Measurements from ENCODE around the gene HBA1.
"Not testable (repeated sequence)": the region's sequence is repeated elsewhere in the genome, so short reads cannot be mapped to it uniquely, and the experiment has no call there.

Gene HBA1

DNA sequence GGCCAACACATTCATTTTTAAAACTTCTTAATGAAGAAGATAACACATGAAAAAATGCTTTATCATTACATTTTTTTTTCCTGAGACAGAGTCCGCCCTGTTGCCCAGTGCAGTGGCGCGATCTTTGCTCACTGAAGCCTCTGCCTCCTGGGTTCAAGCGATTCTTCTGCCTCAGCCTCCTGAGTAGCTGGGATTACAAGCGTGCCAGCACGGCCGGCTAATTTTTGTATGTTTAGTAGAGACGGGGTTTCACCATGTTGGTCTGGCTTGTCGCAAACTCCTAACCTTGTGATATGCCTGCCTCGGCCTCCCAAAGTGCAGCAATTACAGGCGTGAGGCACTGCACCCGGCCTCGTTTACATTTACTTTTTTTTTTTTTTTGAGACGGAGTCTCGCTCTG, 17.0 kb downstream of the HBA1 start:
- in situ Hi-C loops (cut with HindIII; ENCODE audit: low sequenced_read_pairs) = no loop called here

DNA sequence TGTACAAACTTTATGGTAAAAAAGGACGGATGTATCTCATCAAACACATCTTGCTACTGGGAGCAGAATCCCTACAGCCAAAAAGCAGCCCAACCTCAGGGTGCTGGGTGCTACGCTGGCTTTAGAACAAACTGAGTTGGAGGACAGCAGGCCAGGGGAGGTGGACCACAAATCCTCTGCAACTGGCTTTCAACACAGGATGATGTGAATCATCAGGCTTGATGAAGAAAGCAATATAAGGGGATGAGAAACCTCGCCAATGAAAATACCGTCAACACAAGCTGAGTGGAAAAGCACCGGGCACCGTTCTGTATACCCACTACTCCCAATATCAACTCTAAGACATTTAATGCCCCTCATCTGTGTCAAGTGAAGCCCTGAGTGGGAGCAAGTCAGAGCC, 18.0 kb downstream of the HBA1 start:
- in situ Hi-C loops (cut with HindIII; ENCODE audit: low sequenced_read_pairs) = no loop called here

DNA sequence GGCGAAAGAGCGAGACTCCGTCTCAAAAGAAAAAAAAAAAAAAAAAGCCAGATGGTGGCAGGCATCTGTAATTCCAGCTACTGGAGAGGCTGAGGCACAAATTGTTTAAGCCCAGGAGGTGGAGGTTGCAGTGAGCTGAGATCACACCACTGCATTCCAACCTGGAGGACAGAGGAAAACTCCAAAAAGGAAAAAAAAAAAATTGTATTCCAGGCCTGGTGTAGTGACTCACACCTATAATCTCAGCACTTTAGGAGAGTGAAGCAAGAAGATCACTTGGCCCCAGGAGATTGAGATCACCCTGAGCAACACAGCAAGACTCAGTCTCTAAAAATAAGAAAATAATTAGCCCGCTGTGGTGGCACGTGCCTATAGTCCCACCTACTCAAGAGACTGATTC, 23.9 kb downstream of the HBA1 start:
- in situ Hi-C loops (cut with HindIII; ENCODE audit: low sequenced_read_pairs) = no loop called here

DNA sequence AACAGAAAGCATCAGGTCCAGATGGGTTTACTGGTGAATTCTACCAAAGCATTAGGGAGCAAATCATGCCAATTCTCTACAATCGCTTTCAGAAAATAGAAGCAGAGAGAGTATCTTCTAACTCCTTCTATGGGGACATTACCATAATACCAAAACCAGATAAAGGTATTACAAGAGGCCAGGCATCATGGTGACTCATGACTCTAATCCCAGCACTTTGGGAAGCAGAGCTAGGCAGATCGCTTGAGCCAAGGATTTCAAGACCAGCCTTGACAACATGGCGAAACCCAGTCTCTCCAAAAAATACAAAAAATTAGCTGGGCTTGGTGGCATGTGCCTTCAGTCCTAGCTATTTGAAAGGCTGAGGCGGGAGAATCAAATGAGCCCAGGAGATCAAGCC, 26.8 kb downstream of the HBA1 start:
- in situ Hi-C loops (cut with HindIII; ENCODE audit: low sequenced_read_pairs) = no loop called here

DNA sequence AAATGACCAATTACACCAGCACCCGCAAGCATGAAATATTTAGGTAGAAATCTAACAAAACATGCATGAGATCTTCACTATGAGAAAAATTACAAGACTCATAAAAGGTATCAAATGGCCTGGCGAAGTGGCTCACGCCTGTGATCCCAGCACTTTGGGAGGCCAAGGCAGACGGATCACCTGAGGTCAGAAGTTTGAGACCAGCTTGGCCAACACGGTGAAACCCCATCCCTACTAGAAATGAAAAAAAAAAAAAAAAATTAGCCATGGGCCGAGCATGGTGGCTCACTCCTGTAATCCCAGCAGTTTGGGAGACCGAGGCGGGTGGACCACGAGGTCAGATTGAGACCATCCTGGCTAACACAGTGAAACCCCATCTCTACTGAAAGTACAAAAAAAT, 27.6 kb downstream of the HBA1 start:
- in situ Hi-C loops (cut with HindIII; ENCODE audit: low sequenced_read_pairs) = not testable (repeated sequence)

DNA sequence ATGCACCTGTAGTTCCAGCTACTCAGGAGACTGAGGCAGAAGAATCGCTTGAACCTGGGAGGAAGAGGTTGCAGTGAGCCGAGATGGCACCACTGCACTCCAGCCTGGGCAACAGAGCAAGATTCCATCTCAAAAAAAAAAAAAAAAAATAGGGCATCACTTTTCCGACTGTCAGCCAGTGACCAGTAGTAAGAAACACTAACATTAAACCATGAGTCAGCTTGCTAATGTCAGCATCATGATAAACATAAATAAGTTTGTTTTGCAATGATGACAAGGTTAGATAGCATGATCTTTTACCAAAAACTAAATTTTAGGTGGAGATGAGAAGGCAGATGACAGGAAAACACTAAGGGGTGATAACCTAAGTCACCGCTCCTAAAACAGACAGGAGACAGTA, 32.9 kb downstream of the HBA1 start:
- in situ Hi-C loops (cut with HindIII; ENCODE audit: low sequenced_read_pairs) = not testable (repeated sequence)

DNA sequence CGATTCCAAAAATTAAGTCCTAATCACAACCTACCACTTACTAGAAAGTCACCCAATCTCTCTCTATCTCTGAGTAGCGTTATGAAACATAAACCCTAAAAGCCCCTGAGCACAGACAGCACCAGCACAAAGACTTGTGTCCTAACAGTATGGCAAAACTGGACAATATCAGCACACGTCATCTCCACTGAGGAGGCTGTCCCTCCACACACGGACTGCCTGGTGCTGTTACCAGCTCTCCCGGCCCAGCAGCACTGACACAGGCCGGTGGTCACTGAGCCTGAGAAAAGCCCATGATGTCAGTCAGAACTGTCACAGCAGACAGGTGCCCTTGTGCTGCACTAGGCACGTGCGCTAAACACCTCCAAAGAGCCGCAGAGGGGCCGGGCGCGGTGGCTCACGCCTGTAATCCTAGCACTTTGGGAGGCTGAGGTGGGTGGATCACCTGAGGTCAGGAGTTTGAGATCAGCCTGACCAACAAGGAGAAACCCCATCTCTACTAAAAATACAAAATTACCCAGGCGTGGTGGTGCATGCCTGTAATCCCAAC, 35.2 kb downstream of the HBA1 start:
- in situ Hi-C loops (cut with HindIII; ENCODE audit: low sequenced_read_pairs) = not testable (repeated sequence)

DNA sequence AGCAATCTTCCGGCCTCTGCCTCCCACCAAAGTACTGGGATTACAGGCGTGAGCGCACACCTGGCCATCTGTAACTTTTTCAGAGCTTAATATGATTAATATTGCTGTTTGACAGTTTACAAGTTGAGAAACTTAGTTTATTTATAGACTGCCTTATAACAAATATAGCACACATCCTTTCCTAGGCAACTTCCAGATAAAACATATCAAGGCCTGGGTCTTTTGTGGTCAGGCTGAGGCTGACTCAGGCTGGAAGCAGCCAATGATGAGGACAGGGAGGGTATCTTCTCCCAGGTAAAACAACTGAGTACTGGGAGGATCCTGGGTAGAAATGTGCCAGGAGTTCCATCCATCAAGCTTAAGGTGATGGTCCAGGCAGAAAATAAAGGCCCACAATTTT, 36.5 kb downstream of the HBA1 start:
- in situ Hi-C loops (cut with HindIII; ENCODE audit: low sequenced_read_pairs) = no loop called here

DNA sequence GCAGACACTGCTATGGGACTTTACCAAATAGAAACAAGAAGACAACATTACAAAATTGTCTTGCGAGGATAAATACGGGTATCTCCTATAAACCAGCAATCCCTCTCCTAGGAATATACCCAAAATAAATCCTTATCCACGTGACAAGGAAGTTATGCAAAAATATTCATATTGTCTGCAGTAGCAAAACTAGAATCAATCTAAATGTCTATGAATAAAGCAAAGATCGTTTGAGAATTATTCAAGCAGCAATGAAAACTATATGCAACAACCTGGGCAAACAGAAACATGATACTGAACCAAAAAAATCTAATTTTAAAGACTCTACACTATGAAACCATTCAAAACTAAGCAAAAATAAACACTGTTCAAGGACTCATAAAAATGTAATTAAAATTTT, 43.5 kb downstream of the HBA1 start:
- in situ Hi-C loops (cut with HindIII; ENCODE audit: low sequenced_read_pairs) = no loop called here
